ENCODE measurements around the gene NME2.

GRCh38 chr17:51200295-51200694 lies 34.1 kb downstream of the NME2 start:
- TF ChIP-seq CTCF (IDR thresholded peaks at IDR 0.05; ENCODE audit: poor library complexity, severe bottlenecking) = no peak
- TF ChIP-seq EP300 (conservative IDR thresholded peaks at IDR 0.05; ENCODE audit: poor library complexity, severe bottlenecking) = no peak
- no peak for TF ChIP-seq POLR2AphosphoS5 (IDR thresholded peaks at IDR 0.05)
- no peak for TF ChIP-seq EZH2 (IDR thresholded peaks at IDR 0.05; ENCODE audit: borderline replicate concordance, insufficient read depth, low read length, poor library complexity, severe bottlenecking)
- TF ChIP-seq MXI1 (conservative IDR thresholded peaks at IDR 0.05; ENCODE audit: poor library complexity, severe bottlenecking) = no peak
- TF ChIP-seq SMC3 (conservative IDR thresholded peaks at IDR 0.05; ENCODE audit: poor library complexity) = no peak
- no peak for TF ChIP-seq TAF1 (IDR thresholded peaks at IDR 0.05; ENCODE audit: low read depth)
- no peak for TF ChIP-seq REST (IDR thresholded peaks at IDR 0.05; ENCODE audit: borderline replicate concordance)

All from neural cell (in vitro differentiated cells).